ENCODE data around the gene WDR90.

- no peak for TF ChIP-seq CTCF (IDR thresholded peaks at IDR 0.05)
- TF ChIP-seq POLR2A (IDR thresholded peaks at IDR 0.05) = no peak
Measured at GRCh38 chr16:637081-638018, 11.8 kb upstream of the WDR90 start.
